MM.1S (cell line): ENCODE results near the gene CCDC6.

Experiments
- EZH2 ChIP-seq: fragments of 300-600 bp; sonication (generic); optimal IDR thresholded peaks from 2 replicates; pipeline ENCODE3; 2017; ENCODE audit warnings: low read depth, mild to moderate bottlenecking, antibody characterized with exemption, low read length, mixed read lengths
- TF ChIP-seq, protein P1 (sequence below): fragments of 300-600 bp; sonication (generic); IDR thresholded peaks from 2 replicates; pipeline ENCODE4 v1.5.1; 2016; ENCODE audit warnings: antibody characterized with exemption, low read length, mixed read lengths

GRCh38 chr10:59847888-59848287 is 58.5 kb downstream of the CCDC6 start:
- TF ChIP-seq, protein P1, sequence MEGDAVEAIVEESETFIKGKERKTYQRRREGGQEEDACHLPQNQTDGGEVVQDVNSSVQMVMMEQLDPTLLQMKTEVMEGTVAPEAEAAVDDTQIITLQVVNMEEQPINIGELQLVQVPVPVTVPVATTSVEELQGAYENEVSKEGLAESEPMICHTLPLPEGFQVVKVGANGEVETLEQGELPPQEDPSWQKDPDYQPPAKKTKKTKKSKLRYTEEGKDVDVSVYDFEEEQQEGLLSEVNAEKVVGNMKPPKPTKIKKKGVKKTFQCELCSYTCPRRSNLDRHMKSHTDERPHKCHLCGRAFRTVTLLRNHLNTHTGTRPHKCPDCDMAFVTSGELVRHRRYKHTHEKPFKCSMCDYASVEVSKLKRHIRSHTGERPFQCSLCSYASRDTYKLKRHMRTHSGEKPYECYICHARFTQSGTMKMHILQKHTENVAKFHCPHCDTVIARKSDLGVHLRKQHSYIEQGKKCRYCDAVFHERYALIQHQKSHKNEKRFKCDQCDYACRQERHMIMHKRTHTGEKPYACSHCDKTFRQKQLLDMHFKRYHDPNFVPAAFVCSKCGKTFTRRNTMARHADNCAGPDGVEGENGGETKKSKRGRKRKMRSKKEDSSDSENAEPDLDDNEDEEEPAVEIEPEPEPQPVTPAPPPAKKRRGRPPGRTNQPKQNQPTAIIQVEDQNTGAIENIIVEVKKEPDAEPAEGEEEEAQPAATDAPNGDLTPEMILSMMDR, result no peak
- TF ChIP-seq EZH2, result no peak
